GM19452 (cell line): Measurements from ENCODE around the gene DNAJC6.
"Not testable (repeated sequence)": the region's sequence is repeated elsewhere in the genome, so short reads cannot be mapped to it uniquely, and the experiment has no call there.

ENCODE experiments used
- ATAC-seq: cut with Tn5 transposase; IDR thresholded peaks from one replicate; pipeline ENCODE4 v1.9.1; 2021; ENCODE audit not compliant: unreplicated experiment

The DNAJC6 gene

DNA sequence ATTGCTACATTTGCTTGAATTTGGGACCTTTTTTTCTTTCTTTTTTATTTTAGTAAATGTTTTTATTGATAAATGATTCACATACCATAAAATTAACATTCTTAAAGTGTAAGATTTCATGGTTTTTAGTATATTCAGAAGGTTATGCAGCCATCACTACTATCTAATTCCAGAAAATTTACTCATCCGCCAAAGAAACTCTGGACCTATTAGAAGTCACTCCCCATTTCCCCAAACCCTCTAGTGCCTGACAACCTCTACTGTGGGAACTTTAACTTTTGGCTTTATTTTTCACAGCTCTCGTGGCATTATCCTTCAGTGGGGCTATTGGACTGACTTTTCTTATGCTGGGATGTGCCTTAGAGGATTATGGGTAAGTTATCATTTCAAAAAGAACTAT is 115.7 kb downstream of the DNAJC6 start:
- no peak for ATAC-seq

DNA sequence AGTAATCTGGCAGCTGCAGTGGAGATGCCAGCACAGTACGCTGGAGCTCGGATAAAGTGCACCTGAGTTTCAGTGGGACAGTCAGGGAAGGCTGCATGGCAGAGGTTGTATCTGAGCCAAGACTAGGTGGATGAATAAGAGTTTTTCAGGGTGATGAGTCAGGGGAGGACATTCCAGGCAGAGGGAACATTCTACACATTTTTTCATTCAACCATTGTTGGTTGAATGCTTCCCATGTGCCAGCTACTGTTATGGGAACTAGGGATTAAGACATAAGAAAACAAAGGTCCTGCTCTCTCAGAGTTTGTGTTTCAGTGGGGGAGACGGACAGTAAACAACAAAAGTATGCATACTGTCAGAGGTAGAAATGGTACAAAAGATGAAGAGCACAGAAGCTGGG is 116.4 kb downstream of the DNAJC6 start:
- ATAC-seq, result no peak

DNA sequence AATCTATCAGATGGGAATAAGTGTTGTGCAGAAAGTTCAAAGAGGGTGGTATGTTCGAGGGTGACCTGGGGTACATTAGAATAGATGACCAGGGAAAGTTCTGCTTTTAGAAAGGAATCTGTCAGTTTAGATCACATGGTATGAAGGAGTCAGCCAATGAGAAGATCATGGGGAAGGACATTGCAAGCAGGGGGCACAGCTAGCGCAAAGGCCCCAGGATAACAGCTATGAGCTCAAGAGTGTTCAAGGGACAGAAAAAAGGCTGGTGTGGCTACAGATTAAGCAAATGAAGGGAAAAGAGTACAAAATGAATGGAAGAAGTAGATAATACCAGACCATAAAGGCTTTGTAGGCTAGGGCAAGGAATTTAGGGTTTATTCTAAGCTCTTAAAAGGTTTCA is 119.7 kb downstream of the DNAJC6 start:
- ATAC-seq, result no peak

DNA sequence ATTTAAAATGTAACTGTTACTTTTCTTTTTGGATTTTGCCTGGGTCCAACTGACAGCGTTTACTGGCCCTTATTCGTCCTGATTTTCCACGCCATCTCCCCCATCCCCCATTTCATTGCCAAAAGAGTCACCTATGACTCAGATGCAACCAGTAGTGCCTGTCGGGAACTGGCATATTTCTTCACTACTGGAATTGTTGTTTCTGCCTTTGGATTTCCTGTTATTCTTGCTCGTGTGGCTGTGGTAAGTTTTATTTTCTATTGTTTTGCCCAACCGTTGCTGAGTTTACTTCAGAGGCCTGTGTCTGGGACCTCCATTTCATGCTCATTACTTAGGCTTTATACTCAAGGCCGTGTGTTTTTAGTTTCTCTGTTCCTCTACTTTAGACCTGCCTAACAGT is 120.5 kb downstream of the DNAJC6 start:
- ATAC-seq, result no peak

DNA sequence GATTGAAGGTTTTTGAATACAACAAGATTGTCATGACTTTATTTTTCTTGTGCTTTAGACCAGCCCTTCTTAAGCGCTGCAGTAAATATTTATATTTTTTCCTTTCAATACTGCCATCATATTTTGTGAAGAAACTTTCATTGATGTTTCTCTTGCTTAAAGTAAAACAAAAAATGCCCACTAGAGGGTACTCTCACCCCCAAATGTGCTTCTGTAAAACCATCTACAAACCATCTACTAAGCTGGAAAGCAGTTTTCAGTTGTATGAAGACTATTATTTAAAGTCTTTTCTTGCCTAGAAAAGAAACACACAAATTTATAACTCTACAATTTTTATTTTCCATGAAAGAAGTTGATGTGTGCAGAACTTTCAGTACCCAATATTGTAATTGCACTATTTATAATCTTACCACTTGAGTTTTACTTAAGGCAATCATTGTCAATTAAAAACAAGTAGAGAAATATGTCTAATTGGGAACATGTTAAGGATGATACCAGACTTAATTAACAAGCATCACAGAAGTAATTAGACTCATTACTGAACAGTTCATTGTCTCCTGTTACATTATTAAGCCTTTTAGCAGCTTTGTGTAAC is 121.9 kb downstream of the DNAJC6 start:
- no peak for ATAC-seq

DNA sequence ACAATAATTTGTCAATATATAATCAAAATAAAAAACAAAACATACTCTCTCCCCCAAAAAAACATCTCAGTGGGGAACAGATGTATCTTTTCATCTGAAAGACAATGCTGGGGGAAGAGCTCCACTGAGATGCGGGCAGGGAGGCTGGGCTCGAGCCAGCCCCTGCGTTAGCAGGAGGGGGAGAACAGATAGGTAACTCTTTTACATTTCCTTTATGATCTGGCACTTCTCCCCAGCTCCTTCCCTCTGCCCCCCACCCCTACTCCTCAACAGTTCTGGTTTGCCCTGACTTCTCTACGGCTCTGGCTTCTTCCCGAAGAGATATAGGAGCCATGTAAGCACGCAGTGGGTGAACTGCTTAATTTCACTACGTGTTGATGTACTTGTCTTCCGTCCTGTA is 123.6 kb downstream of the DNAJC6 start:
- ATAC-seq, result no peak

DNA sequence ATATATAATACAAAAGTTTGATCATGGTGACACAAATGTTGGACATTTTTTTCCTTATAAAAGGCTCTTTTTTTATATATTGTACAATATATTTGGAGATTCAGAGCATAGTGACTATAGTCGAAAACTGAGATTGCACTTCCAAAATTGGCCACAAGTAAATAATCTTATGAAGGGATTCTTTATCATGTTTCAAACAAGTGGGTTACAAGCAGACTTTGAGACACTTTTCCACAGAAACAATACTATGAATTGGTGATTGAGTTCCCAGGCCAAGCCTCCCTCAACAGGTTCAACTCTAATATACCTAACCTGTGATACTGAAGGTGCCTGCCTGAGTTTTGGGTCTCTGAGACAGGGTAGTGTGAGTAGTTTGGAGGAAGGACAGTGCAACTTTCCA is 124.9 kb downstream of the DNAJC6 start:
- no peak for ATAC-seq

DNA sequence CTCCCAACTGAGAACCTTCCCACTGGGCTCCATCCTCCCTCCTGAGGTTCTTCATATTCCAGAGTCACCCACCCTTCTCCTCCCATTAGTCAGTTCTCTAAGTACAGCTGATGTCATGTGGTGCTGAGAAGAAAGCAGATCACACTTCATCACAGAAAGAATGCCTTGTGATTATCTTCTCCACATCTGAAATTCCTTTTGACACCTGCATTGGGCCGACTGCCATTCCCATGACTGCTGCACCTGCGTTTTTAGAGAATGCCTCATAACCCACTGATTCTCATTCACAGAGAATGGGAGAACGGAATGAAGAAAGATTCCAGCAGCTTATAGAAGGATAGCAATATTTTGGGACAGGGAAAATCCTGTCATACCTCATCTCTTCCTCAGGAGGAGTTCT is 125.4 kb downstream of the DNAJC6 start:
- no peak for ATAC-seq

DNA sequence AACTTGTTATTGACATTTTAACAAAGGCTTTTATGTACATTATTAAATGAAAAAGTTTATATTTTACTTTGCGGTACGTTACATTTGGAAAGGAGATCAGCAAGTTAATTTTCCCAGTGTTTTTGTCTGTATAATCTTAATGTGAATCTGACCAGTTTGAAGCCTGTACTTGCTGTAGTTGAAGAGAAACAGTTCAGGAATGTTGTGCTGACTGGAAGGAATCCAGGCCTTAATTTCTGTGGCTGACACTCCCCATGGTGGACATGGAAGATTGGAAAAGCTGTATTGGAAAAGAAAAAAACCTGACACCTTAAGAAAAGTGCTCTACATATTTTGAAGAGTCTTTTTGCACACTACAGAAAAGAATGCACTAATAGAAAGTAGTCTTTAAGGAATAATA is 126.6 kb downstream of the DNAJC6 start:
- ATAC-seq, result no peak

DNA sequence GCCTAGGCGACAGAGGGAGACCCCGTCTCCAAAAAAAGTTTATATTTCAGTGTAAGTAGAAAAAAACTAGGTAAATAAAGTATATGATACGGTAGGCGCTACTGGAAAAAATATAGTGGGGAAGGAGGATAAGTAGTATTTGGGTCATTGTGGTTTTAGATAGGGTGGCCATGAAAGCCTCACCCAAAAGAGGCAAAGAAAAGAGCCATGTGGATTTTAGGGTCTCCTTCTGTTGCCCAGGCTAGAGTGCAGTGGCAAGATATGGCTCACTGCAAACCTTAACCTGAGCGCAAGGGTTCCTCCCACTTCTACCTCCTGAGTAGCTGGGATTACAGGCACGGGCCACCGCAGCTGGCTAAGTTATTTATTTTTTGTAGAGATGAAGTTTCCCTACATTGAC is 128.3 kb downstream of the DNAJC6 start:
- ATAC-seq, result no peak

DNA sequence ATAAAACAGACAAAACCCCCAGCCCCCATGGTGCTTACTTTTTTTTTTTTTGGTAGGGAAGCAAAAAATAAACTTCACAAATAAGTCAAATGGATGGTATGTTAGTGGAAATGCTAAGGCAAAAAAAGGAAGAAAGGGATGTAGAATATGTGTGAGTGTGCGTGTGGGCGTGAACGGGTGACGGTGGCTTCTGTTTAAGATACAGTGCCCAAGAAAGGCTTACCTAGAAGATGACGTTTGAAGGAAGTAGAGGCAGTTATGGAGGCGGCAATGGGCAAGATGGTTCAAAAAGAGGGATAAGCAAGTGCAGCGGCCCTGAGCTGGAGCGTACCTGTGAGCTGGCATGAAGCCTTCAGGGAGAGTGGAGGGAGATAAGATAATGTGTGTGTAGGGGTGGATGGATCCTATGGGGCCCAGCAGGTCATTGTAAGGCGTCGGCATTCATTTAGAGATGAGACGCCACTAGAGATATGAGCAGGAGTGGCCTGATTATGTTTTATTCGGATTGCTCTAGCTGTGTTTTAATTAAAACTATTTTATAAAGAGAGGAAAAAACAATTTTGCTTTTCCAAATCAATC is 131.1 kb downstream of the DNAJC6 start:
- no peak for ATAC-seq

DNA sequence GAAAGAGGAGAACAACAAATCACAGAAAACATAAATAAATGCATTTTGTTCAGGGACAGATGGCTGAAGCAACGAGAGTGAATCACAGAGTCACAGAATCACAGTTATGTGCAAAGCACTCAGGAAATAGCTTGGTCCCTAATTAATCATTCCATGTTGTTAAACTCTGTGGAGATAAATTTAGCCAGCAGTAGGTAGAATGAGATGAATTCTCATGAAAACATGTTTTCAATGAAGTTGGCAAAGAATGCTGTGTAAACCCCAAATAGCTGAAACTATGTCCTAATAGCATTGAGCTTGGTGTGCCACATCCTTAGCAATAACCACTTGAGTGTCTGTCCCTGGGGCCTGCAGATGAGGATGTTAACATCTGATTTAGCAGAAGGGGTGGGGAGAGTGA is 131.6 kb downstream of the DNAJC6 start:
- ATAC-seq, result no peak

DNA sequence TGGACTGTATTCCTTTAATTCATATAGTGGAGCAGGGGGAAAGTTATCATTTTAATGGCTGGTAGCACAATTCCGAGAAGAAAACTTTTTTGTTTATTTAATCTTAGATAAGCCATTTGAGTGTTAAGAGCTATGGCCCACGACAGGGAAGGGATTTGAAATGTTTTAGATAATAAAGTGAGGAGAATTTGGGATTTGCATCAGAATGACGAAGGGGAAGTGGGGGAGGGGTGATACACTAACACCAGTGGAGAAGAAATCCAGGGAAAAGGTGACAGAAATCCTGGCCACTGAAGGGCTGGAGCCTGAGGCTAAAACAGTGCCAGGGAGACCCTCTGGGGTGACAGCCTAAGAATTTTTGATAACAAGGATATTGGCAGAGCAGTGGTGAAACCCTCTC is 132.1 kb downstream of the DNAJC6 start:
- no peak for ATAC-seq

DNA sequence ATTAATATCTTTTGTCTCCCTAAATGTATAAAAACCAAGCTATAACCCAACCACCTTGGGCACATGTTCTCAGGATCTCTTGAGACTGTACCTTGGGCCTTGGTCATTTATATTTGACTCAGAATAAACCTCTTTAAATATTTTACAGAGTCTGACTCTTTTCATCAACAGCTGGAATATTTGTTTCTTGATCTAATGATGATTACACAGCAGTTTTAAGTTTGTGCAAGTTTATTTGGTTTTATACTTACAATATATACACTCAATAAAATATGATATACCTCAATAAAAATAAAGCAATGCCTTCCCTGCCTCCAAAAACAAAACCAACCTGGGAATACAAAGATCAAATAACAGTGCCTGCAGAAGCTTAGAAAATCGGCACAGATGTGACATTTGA is 133.1 kb downstream of the DNAJC6 start:
- no peak for ATAC-seq

DNA sequence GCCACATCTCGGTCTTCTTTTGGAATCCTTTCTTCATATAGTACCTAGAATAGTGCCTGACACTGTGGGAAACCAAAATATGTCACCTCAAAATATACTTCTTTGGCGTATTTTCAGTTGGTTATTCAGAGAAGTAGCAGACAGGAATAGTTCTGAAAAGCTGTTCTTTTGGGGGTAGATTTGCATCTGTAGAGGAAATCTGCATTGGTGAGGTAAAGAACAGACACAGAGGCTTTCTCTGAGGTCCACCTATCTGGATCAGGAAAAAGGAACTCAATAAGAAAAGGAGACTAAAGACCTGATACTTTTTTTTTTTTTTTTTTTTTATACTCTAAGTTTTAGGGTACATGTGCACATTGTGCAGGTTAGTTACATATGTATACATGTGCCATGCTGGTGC is 134.3 kb downstream of the DNAJC6 start:
- no peak for ATAC-seq

DNA sequence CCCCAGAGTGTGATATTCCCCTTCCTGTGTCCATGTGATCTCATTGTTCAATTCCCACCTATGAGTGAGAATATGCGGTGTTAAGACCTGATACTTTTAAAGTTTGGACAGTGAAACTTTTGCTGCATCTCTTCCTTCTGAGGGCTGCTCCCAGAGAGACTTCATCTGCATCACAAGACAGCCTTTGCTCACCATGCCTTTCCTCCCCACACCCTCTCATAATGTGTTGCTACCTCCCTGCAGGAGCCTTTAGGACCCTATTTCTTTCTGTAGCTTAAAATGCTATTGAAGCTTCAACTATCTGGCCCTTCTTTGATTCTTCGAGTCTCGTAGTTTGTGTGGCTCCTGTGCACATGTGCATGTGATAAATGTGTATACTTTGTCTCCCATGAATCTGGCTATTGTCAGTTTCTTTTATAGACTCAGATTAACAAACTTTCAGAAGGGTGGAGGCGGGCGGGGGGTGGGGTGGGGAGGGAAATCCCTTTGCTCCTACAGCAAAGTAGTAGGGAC is 134.8 kb downstream of the DNAJC6 start:
- no peak for ATAC-seq

DNA sequence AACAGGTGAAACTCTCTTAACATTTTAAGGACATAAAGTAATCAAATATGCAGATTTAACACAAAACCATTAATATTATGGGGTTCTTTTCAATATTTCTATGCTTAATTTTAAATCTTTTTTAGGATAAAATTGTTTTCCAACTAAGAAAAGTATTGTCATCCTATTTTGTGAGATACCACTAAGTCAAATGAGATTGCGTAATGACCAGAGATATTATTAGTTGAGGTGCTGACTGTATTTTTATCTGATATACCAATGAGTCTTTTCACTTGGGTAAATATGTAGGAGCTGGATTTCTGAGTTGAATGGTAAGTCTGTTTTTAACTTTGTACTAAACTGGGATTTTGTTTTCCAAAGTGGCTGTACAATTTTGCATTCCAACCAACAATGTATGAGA is 136.5 kb downstream of the DNAJC6 start:
- ATAC-seq, result no peak

DNA sequence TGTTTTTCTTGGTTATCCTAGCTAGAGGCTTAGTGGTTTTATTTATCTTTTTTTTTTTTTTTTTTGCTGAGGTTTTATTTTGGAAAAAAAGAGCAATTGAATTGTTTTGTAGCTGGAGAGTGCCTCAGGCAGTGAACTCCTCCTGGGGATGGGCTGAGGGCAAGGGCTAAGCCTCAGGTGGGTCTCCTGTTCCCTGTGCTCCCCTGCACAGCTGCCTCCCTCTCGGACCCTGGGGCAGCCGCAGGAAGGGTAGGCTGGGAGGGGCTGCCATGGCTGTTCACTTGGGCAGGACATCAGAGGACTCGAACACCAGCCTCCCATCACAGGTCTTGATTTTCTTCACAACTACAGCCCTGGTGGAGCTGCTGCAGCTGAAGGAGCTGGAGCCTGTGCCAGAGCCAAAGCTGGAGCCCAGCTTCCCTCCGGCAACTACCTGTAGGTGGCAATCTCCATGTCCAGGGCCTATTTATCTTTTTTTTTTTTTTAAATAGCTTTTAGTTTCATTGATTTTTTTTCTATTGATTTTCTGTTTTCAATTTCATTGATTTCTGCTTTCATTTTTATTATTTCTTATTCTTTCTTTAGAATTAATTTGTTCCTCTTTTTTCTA is 140.0 kb downstream of the DNAJC6 start:
- ATAC-seq, result no peak

DNA sequence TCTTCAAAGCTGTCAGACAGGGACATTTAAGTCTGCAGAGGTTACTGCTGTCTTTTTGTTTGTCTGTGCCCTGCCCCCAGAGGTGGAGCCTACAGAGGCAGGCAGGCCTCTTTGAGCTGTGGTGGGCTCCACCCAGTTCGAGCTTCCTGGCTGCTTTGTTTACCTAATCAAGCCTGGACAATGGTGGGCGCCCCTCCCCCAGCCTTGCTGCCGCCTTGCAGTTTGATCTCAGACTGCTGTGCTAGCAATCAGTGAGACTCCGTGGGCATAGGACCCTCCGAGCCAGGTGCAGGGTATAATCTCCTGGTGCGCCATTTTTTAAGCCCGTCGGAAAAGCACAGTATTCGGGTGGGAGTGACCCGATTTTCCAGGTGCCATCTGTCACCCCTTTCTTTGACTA is 146.3 kb downstream of the DNAJC6 start:
- ATAC-seq, result not testable (repeated sequence)

DNA sequence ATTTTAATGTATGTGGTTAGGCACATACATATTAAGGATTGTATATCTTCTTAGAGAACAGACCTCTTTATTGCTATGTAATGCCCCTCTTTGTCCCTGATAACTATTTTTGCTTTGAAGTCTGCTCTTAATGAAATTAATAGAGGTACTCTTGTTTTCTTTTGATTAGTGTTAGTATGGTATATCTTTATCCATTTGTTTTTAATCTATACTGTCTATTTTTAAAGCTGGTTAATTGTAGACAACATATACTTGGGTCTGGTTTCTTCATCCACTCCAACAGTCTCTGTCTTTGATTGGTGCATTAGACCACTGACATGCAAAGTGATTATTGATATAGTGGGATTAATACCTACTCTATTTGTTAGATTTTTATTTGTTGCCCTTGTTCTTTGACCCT is 147.1 kb downstream of the DNAJC6 start:
- no peak for ATAC-seq

DNA sequence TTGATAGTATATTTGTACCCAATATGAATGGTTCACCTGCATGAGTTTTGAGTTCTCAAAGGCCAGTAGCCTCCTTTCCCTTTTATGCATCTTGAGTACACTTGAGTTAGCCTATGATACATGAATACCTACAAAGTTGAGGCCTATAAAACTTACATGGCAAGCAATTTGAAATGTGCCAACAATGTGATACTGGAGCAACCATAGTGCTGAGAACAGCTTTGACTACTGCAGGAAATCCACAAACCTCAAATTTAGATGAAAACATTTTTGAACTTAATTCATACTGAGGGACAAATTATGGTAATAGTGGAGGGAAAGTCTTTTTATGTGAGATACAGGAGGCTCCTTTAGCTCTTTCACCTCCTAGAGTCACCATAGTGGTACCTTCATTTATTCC is 148.5 kb downstream of the DNAJC6 start:
- ATAC-seq, result no peak

DNA sequence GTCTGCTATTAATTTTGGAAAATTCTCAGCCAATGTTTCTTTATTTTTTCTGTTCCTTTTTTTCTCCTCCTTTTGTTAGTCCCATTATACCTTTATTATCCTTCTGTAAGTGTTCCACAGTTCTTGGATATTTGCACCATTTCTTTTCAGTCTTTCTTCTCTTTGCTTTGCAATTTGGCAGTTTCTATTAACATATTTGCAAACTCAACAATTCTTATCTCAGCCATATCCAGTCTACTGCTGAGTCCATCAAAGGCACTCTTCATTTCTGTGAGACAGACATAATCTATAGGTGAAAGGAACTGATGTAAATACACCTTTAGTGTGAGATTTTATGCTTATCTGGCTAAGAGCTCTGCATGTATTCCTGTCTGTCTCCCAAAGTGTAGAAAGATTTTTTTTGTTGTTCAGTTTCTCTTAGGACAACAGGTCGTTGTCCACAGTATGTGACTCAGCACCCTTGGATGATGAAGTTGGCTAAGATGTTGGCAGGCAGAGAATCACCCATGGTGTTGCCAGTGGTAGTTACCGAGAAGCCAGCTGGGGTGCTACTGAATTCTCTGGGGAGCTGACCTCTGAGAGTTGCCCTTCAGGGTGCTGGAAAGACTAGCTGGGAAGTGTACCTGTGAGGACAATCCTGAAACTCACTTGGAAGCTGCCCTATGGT is 149.5 kb downstream of the DNAJC6 start:
- ATAC-seq, result peak; percentile 43
